K562 treated with DMSO at 1 percent for 24 hours (cell line): ENCODE measurements around the gene PAQR3. TPM values are rescaled to one million over a fixed set of nuclear protein-coding genes. Genes with fewer than 3 reads are reported as not detected.

Experiments used
- total RNA-seq: library from RNA; unstranded; fragments of 300-600 nt; gene quantifications from 2 replicates; pipeline ENCODE4 v1.2.3, GENCODE V29; 2022; ENCODE audit warnings: low read depth; ENCODE audit not compliant: insufficient read depth

The PAQR3 gene
- 17.8 and 23.6 TPM in 2 replicates for total RNA-seq

GRCh38 chr4:78938868-78939666, at the start of gene PAQR3:
PAQR3 (minus strand) TSS chr4:78939438; CDS start chr4:78939224, 214 bp downstream.

Other genes with a start within 250 kb of the PAQR3 start
- gene BMP2K, start 163.1 kb downstream of the PAQR3 start, total RNA-seq, result 18.6 and 21.3 TPM in 2 replicates